ENCODE measurements around the gene CCAR1. TPM values are rescaled to one million over a fixed set of nuclear protein-coding genes. Genes with fewer than 3 reads are reported as not detected.
"Not testable (repeated sequence)": the region's sequence is repeated elsewhere in the genome, so short reads cannot be mapped to it uniquely, and the experiment has no call there.

CCAR1 gene
- total RNA-seq, 1 donor from 2014 or later: 98.8 TPM

DNA sequence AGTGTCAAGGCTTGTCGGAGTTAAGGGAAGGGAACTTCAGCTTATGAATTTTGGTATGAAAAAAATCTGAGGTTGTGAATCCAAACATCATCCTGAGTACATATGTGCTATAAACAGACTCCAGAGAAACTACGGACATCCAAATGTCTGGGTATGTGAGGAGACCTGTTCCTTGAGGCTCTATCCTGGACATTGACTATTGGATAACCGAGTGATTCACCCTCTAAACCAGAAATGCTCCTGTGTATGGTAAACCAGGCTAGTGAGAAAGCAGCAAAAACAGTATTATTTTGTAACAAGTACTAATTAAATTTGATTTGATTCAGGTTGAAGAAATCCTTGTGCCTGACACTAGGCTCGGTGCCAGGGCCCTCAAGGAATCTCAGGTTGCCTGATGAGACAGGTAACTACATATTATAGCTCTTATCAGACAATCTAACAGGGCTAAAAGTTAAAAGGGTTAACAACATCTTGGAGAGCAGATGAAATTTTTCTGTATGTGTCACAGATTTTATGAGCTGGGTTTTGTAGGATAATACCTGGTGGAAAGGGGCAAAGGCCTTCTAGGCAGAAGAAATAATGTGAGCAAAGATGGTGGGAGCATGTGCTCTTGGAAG lies 95.9 kb downstream of the CCAR1 start:
- Mint-ChIP-seq H3K36me3 (ENCODE audit: low read depth) (no peaks in the 10 kb centered on the region), H3K9me3 (no peaks in the 10 kb centered on the region), H3K4me1 (no peaks in the 10 kb centered on the region), H3K4me3 (no peak overlapping the region), H3K27ac (no peak overlapping the region), H3K27me3 (peaks cover 2% of the 10 kb centered on the region)
- intact Hi-C loops (cut with micrococcal nuclease): no loop called here
- ChIA-PET CTCF (no interaction called here), POLR2A (no interaction called here)
- no peak for ATAC-seq (ENCODE audit: low read depth)
- DNase-seq: no peak
- TF ChIP-seq, protein P1, sequence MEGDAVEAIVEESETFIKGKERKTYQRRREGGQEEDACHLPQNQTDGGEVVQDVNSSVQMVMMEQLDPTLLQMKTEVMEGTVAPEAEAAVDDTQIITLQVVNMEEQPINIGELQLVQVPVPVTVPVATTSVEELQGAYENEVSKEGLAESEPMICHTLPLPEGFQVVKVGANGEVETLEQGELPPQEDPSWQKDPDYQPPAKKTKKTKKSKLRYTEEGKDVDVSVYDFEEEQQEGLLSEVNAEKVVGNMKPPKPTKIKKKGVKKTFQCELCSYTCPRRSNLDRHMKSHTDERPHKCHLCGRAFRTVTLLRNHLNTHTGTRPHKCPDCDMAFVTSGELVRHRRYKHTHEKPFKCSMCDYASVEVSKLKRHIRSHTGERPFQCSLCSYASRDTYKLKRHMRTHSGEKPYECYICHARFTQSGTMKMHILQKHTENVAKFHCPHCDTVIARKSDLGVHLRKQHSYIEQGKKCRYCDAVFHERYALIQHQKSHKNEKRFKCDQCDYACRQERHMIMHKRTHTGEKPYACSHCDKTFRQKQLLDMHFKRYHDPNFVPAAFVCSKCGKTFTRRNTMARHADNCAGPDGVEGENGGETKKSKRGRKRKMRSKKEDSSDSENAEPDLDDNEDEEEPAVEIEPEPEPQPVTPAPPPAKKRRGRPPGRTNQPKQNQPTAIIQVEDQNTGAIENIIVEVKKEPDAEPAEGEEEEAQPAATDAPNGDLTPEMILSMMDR (IDR thresholded peaks at IDR 0.05): no peak

DNA sequence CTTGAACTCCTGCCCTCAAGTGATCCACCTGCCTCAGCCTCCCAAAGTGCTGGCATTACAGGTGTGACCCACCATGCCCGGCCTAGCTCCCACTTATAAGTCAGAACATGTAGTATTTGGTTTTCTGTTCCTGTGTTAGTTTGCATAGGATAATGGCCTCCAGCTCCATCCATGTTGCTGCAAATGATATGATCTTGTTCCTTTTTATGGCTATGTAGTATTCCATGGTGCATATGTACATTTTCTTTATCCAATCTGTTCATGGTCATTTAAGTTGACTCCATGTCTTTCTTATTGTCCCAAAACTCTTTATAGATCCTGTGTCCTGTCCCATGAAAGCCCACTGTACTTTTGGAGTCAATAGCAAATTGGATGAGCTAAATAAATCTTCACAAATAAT lies 99.3 kb downstream of the CCAR1 start:
- H3K27ac Mint-ChIP-seq; POLR2A ChIA-PET; H3K9me3 Mint-ChIP-seq; H3K4me1 Mint-ChIP-seq; H3K27me3 Mint-ChIP-seq; DNase-seq; H3K36me3 Mint-ChIP-seq (ENCODE audit: low read depth); CTCF ChIA-PET; ATAC-seq (ENCODE audit: low read depth); H3K4me3 Mint-ChIP-seq: not testable (repeated sequence)
- intact Hi-C loops (cut with micrococcal nuclease): loop anchor here (10.0 kb wide), 1 partner anchor 256 kb away; the partner anchor contains the start of gene TET1

DNA sequence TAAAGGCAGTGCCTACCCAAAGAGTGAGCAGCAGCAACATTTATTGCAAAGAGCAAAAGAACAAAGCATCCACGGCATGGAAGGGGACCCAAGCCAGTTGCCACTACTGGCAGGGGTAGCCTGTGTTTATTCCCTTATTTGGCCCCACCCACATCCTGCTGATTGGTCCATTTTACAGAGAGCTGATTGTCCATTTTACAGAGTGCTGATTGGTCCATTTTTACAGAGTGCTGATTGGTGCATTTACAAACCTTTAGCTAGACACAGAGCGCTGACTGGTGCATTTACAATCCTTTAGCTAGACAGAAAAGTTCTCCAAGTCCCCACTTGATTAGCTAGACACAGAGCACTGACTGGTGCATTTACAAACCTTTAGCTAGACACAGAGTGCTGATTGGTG lies 101.6 kb downstream of the CCAR1 start:
- ATAC-seq (ENCODE audit: low read depth); POLR2A ChIA-PET; H3K27me3 Mint-ChIP-seq; CTCF ChIA-PET; H3K4me1 Mint-ChIP-seq; H3K27ac Mint-ChIP-seq; H3K9me3 Mint-ChIP-seq; H3K4me3 Mint-ChIP-seq; DNase-seq; H3K36me3 Mint-ChIP-seq (ENCODE audit: low read depth): not testable (repeated sequence)
- intact Hi-C loops (cut with micrococcal nuclease): loop anchor here (10.0 kb wide), 1 partner anchor 258 kb away; the partner anchor contains the start of gene TET1

DNA sequence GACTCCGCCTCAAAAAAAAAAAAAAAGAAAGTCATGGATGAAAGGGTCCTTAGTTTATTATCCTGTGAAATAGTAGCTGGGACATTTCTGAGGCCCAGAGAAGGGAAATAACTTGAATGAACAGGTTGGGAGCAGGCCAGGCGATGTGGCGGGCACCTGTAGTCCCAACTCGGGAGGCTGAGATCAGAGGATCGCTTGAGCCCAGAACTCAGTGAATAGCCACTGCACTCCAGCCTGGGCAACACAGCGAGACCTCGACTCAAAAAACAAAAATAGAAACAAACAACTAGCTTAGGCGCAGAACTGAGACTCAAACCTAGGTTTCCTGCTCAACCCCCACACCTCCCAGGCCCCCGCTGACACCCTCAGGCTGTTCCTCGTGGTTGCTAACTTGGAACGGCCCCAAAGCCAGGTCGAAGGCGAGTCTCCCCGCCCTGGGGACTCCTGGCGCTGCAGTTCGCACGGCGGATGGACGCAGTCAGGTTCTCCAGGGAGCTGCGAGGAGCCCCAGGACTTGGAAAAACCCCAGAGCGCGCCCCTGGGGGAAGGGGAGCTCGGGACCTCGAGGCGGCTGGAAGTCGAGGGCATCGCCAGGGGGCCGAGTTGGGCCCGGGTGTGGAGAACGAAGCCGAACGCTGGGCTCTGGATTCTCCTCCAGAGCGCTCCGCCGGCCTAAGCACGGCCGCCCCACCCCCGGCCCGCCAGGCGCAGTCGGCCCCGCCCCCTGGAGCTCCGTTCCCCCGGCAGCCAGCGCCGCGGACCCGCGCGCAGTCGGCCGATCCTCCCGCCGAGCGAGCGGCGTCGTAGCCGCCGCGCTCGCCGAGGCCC lies 105.9 kb downstream of the CCAR1 start, which contains the start of gene STOX1:
Gene STOX1, plus strand, starts transcription at position 768 of the 828 bp plus-strand sequence. CDS start 93 bp downstream, outside the sequence.
- POLR2A ChIA-PET: interaction anchor here (0.6 to 2.6 kb wide), 5 partner anchors 13 to 1320 kb away, joined by 3 to 12 read pairs (median 4); partner anchors contain the start of genes DDX50 and HNRNPH3
- Mint-ChIP-seq H3K27me3 (peaks cover 3% of the 10 kb centered on the region), H3K4me1 (peaks cover 7% of the 10 kb centered on the region), H3K27ac (no peak within 1 kb of the TSS), H3K4me3 (peak within 1 kb of the TSS; percentile 75), H3K9me3 (no peaks in the 10 kb centered on the region), H3K36me3 (ENCODE audit: low read depth) (no peaks in the 10 kb centered on the region)
- intact Hi-C loops (cut with micrococcal nuclease): loop anchor here (10.0 kb wide), 1 partner anchor 262 kb away; the partner anchor contains the start of gene TET1
- TF ChIP-seq, protein P1 (IDR thresholded peaks at IDR 0.05): no peak
- CTCF ChIA-PET: no interaction called here
- peak; percentile 68 for ATAC-seq (ENCODE audit: low read depth)
- peak; percentile 52 for DNase-seq

DNA sequence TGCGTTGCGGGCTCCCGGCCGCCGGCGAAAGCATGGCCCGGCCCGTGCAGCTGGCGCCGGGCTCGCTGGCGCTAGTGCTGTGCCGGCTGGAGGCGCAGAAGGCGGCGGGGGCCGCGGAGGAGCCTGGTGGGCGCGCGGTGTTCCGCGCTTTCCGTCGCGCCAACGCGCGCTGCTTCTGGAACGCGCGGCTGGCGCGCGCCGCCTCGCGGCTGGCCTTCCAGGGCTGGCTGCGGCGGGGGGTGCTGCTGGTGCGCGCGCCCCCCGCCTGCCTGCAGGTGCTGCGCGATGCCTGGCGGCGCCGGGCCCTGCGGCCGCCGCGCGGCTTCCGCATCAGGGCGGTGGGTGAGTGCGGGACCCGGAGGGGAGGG lies 106.5 kb downstream of the CCAR1 start:
- H3K36me3 Mint-ChIP-seq (ENCODE audit: low read depth); H3K27ac Mint-ChIP-seq; H3K27me3 Mint-ChIP-seq; H3K4me3 Mint-ChIP-seq; H3K4me1 Mint-ChIP-seq; CTCF ChIA-PET; H3K9me3 Mint-ChIP-seq; DNase-seq: not testable (repeated sequence)
- ATAC-seq (ENCODE audit: low read depth): peak; percentile 60
- POLR2A ChIA-PET: interaction anchor here (0.6 to 2.6 kb wide), 3 partner anchors 13 to 496 kb away, joined by 3 to 12 read pairs (median 5); partner anchors contain the start of genes DDX50 and HNRNPH3
- intact Hi-C loops (cut with micrococcal nuclease): loop anchor here (10.0 kb wide), 1 partner anchor 263 kb away; the partner anchor contains the start of gene TET1

DNA sequence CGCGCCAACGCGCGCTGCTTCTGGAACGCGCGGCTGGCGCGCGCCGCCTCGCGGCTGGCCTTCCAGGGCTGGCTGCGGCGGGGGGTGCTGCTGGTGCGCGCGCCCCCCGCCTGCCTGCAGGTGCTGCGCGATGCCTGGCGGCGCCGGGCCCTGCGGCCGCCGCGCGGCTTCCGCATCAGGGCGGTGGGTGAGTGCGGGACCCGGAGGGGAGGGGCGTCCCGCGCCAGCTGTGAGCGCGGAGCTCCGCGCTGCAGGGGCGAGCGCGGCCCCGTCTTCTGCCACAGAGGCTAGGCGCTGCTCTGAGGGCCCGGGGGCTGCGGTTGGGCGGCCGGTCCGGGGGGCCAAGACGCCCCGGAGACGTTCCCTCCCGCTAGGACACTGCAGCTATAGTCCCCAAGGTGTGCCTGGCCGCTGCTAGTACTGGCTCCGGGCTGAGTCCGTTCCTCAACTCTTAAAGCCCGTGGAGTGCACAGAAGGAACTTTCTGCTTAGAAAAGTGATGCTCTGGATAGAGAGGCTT lies 107.1 kb downstream of the CCAR1 start:
- not testable (repeated sequence) for H3K27ac Mint-ChIP-seq; H3K9me3 Mint-ChIP-seq; H3K36me3 Mint-ChIP-seq (ENCODE audit: low read depth); H3K27me3 Mint-ChIP-seq; H3K4me1 Mint-ChIP-seq
- DNase-seq (peak; percentile 19), ATAC-seq (ENCODE audit: low read depth) (peak; percentile 68)
- intact Hi-C loops (cut with micrococcal nuclease): loop anchor here (1.0 to 10.0 kb wide), 2 partner anchors 73 to 263 kb away; partner anchors contain the start of genes DDX50 and TET1
- ChIA-PET POLR2A (interaction anchor here (2.6 kb wide), 1 partner anchor 72 kb away, joined by 12 read pairs; the partner anchor contains the start of gene DDX50), CTCF (interaction anchor here (0.5 kb wide), 1 partner anchor 348 kb away, joined by 3 read pairs; no protein-coding TSS in a partner anchor)
- H3K4me3 Mint-ChIP-seq: peak overlapping the region; percentile 57
